IPS-18c (cell line): ENCODE data around the gene HAPSTR1.
"Not testable (repeated sequence)": the region's sequence is repeated elsewhere in the genome, so short reads cannot be mapped to it uniquely, and the experiment has no call there.

Source experiments
- H3K4me3 ChIP-seq: 2 replicates; pipeline ENCODE4 v1.7.0; 2013; ENCODE audit warnings: low read depth, mild to moderate bottlenecking, low read length, moderate library complexity; ENCODE audit not compliant: insufficient read depth
- H3K9me3 ChIP-seq: one replicate; pipeline ENCODE4 v1.6.1; 2013; ENCODE audit warnings: mild to moderate bottlenecking, low read length, moderate library complexity; ENCODE audit not compliant: control insufficient read depth, insufficient read depth

The HAPSTR1 gene, protein sequence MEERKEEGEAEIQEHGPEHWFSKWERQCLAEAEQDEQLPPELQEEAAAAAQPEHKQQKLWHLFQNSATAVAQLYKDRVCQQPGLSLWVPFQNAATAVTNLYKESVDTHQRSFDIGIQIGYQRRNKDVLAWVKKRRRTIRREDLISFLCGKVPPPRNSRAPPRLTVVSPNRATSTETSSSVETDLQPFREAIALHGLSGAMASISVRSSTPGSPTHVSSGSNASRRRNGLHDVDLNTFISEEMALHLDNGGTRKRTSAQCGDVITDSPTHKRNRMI

DNA sequence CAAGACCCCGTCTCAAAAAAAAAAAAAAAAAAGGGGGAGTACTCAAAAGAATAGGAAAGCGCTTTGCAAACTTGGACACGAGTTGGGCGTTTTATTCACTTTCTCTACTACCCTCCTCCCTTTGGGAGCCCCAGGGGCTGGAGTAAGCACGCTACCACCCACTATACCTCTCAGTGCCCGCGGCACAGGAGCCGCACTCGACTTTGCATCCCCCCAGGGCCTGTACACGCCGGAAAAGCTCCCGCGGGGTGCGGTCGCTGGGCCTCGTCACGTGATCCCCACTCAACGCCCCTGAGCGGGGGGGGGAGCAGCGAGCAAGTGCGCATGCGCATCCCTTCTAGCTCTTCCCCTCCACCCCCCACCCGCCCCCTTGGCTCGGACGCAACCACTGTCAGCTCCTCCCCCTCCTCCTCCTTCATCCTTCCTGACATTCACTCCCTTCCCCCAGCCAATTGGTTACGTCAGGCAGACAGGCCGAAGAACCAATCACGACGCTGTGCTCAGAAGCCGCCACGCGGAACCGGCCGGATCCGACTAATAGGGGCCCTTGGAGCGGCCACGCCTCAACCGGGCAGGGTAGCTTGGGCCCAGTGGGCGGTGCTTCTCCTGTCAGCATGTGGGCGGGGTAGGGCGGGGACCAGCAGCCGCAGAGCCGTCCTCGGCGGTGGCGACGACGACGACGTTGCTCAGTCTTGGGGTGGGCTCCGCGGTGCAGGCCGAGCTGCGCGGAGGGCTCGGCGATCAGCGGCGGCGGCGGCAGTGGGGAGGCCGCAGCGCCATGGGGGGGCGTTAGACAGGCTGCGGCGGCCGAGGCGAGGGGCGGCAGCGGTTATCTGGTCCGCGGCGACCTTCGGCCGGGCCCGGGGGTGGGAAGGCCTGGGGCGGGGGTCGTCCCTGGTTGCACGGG, at the start of gene HAPSTR1:
TSS of gene HAPSTR1 (plus strand) at position 685 of the 907 bp plus-strand sequence. CDS start 401 bp downstream, outside the sequence.
- Histone ChIP-seq H3K4me3 (peak within 1 kb of the TSS; percentile 90), H3K9me3 (peaks cover 2% of the 10 kb centered on the region)

DNA sequence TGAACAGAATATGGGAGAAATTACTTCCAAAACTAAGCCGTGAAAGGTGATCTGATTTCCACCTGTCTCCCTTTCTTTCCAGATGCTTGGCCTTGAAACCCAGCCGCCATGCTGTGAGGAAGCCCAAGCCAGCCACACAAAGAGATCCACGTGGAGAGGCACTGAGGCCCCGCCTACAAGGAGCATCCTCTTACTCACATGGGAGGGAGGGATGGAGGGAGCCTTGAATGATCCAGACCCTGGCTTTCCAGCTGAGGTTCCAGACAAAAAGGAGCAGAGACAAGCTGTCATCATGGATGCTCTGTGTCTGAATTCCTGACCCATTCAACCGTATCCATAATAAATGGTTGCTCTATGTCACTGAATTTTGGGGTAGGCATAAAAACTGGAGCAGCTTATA, 48.9 kb upstream of the HAPSTR1 start:
- no peaks in the 10 kb centered on the region for H3K9me3 ChIP-seq
- H3K4me3 ChIP-seq = no peak overlapping the region

DNA sequence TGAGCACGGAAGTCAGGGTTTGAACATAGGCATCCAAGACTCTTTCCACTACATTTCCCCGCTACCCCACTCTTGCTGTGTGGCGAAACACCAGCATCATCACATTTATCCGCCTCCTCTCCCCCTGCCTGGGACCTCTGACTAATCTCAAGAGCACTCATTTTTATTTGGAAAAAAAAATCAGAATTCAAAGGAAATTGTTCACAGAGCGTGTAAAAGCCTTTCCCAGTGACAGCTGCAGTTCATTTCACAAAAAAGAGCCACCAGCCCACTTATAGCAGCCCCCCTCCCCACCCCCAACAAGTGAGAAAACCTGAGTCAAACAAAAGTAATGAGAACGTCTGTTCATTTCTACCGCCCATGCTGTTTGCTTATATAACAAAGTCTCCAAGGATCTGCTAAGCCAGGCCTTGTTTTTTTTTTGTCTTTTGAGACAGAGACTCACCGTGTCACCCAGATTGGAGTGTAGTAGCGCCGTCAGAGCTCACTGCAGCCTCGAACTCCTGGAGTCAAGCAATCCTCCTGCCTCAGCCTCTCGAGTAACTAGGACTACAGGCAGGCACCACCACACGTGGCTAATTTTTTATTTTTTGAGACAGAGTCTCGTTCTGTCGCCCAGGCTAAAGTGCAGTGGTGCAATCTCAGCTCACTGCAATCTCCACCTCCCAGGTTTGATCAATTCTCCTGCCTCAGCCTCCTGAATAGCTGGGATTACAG, 48.3 kb upstream of the HAPSTR1 start:
- no peaks in the 10 kb centered on the region for H3K9me3 ChIP-seq
- H3K4me3 ChIP-seq = no peak overlapping the region

DNA sequence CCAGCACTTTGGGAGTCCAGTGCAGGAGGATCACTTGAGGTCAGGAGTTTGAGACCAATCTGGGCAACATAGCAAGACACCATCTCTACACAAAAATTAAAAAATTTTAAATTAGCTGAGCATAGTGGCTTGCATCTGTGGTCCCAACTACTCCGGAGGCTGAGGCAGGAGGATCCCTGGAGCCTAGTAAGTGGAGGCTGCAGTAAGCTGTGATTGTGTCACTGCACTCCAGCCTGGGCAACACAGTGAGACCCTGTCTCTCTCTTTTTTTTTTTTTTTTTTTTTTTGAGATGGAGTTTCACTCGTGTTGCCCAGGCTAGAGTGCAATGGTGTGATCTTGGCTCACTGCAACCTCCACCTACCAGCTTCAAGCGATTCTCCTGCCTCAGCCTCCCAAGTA, 45.9 kb upstream of the HAPSTR1 start:
- H3K9me3 ChIP-seq, H3K4me3 ChIP-seq: not testable (repeated sequence)

DNA sequence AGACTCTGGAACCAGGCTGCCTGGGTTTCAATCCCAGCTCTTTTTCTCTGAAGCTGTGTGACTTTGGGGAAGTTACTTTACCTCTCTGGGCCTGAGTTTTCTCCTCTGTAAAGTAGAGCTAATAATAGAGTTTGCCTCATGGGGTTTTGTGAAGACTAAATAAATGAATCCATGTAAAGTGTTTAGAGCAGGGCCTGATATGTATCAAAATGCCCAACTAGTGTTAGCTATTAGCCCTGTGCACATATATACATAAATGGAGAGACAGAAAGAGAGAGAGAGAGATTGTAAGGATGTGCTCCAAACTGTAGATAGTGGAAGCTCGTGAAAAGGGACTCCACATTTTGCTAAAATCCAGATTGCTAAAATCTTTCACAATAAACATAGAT, 44.8 kb upstream of the HAPSTR1 start:
- Histone ChIP-seq H3K4me3 (no peak overlapping the region), H3K9me3 (no peaks in the 10 kb centered on the region)

DNA sequence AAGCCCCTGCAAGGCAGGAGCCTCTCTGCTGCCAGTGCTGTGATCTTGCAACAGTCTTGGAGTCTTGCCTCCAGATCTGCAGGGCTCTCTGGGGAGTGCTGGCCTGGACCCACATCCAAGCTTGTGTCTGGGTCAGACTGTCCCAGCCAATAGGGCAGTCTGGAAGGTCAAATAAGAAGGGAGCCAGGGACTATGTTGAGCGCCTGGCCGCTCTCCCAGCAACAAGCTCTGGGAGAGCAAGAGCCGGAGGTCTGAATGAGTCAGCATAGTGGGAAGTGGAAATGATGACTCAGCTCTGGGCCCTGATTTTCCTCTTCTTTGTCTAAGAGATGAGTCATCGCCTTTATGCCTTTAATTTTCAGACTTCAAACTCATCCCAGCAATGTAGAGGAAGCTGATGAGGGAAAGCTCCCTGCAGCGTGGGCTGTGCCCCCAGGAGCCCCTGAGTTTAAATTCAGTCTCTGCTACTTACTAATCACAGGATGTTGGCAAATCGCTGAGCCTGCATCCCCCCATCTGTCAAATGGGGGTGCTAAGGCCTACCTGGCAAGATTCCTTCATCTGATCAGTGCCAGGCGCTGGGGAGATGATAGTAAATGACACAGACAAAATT, 43.6 kb upstream of the HAPSTR1 start:
- Histone ChIP-seq H3K9me3 (no peaks in the 10 kb centered on the region), H3K4me3 (no peak overlapping the region)

DNA sequence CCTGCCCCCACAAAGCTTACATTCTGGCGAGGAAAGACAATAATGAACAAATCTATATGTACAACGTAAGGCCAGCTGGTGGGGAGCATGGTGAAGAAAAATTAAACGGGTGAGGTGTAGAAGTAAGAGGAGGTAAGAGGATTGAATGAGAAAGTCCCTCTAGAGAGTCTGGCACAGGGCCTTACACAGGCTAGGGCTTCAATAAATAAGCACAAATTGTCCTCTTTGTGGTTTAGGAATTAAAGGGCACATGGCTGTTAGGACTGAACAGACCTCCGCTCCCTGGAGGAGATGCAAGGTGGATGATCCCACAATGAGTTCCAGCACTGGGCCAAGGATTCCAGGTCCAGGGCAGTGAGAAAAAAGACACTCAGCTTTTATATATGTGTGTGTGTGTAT, 43.1 kb upstream of the HAPSTR1 start:
- Histone ChIP-seq H3K4me3 (no peak overlapping the region), H3K9me3 (no peaks in the 10 kb centered on the region)

DNA sequence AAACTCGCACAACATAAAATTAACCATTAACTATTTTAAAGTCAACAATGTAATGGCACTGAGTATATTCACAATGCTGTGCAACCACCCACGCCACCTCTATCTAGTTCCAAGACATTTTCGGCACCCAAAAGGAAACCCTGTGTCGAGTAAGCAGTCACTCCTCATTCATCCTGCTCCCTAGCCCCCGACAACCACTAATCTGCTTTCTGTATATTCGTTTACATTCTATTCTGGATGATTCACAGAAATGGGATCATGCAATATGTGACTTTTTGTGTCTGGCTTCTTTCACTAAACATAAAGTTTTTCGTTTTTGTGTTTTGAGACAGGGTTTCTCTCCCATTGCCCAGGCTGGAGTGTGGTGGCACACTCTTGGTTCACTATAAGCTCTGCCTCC, 42.2 kb upstream of the HAPSTR1 start:
- Histone ChIP-seq H3K9me3 (no peaks in the 10 kb centered on the region), H3K4me3 (no peak overlapping the region)

DNA sequence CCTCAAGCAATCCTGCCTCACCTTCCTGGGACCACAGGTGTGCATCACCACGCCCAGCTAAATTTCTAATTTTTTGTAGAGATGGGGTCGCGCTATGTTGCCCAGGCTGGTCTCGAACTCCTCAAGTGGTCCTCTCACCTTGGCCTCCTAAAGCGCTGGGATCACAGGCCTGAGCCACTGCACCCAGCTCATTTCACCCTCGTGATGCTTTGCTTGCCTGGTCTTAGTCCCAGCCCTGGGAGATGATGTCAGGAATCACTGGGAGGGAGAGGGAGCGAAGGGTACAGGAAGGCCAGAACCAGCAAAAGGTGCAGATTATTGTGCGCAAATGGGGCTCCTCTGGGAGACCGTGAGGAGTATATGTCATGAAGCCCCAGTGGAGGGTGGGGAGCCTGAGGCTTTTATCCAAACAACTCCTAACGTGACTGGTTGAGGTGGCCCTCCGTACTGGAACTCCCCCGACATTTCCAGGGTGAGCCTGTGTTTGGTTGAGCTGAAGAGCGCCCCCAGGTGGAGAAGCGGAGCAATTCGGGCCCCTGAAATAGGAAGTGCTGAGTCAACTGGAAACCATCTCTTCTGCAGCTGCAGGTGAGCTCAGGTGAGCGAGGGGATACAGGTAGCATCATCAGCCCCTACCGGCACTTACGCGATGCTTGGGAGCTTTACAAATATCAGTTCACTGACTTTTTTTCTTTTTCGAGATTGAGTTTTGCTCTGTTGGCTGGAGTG, 41.2 kb upstream of the HAPSTR1 start:
- no peaks in the 10 kb centered on the region for H3K9me3 ChIP-seq
- no peak overlapping the region for H3K4me3 ChIP-seq

DNA sequence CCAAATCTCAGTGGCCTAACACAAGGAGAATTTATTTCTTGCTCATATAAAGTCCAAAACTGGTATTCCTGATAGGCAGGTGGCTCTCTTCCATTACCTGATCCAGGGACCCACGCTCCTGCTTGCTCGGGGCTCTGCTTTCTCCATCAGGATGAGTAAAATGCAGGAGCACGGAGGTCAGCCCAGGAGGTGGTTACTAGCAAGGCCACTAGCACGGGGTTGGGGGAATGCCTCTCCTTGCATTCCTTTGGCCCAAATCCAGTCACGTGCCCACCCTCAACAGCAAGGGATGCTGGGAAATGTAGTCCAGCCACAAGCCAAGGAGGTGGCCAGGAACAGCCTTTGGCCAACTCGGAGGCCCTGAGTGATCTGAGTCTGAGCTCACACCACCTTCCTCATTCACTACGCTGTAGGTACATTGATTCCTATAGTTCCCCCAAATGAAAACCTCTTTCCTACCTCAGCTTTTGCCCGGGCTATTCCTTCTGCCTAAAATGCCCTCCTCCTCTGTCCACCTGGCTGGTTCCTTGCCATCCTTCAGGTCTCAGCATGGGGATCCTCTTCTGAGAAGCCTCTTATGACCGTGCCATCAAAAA, 38.3 kb upstream of the HAPSTR1 start:
- H3K9me3 ChIP-seq = no peaks in the 10 kb centered on the region
- peak overlapping the region; percentile 38; the same call in 1 of the 2 replicates for H3K4me3 ChIP-seq

DNA sequence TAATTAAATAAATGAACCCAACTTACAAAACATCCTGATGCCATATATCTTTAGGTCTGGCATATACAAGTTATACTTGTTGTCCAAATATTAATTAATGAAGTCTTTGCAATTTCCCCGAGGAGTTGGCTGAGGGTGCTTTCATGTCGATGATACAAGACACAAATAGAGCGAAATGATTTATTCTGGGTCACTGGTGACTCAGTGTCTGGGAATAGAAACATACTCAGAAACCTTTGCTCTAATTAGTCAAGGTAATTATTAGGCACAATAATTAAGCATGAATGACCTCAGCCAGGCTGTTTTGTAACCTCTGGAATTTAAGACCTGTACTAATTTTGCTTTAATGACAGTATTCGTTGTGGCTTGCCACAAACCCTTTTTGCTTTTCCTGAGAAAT, 37.0 kb upstream of the HAPSTR1 start:
- H3K9me3 ChIP-seq = no peaks in the 10 kb centered on the region
- H3K4me3 ChIP-seq = no peak overlapping the region

DNA sequence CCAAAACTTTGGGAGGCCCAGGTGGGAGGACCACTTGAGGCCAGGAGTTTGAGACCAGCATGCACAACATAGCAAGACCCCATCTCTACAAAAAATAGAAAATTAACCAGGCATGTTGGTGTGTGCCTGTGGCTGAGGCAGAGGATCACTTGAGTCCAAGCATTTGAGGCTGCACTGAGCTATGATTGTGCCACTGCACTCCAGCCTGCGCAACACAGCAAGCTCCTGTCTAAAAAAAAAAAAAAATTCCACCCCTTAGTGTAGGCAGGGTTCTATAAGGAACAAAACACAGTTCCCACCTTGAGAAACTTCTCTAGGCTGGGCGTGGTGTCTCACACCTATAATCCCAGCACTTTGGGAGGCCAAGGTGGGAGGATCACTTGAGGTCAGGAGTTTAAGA, 36.3 kb upstream of the HAPSTR1 start:
- Histone ChIP-seq H3K4me3 (no peak overlapping the region), H3K9me3 (no peaks in the 10 kb centered on the region)

DNA sequence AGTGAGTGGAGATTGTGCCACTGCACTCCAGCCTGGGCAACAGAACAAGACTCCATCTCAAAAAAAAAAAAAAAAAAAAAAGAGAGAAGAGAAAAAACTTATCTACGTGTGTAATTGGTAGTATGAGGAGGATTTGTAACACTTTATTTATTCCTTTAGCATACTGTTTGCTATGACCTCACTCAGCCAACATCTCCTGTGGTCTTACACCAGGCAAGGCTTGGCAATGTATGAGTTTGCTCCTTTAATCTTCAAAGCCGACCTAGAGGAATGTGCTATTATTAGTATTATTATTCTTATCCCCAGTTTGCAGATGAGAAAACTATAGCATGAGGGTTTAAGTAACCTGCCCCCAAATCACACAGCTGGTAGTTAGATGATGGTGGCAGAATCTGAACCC, 35.8 kb upstream of the HAPSTR1 start:
- Histone ChIP-seq H3K4me3 (no peak overlapping the region), H3K9me3 (no peaks in the 10 kb centered on the region)

DNA sequence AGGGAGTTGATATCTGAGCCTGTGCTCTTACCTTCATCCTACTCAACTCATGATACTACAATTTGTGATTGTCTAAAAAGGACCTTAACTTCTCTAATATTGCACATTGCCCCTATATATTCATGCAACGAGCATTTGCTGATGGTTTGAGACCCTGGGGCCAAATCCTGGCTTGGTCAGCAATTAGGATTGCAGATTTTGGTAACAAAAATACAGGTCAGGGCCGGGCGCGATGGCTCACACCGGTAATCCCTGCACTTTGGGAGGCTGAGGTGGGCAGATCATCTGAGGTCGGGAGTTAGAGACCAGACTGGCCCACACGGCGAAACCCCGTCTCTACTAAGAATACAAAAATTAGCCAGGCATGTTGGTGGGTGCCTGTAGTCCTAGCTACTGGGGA, 35.4 kb upstream of the HAPSTR1 start:
- H3K9me3 ChIP-seq = no peaks in the 10 kb centered on the region
- H3K4me3 ChIP-seq = no peak overlapping the region

DNA sequence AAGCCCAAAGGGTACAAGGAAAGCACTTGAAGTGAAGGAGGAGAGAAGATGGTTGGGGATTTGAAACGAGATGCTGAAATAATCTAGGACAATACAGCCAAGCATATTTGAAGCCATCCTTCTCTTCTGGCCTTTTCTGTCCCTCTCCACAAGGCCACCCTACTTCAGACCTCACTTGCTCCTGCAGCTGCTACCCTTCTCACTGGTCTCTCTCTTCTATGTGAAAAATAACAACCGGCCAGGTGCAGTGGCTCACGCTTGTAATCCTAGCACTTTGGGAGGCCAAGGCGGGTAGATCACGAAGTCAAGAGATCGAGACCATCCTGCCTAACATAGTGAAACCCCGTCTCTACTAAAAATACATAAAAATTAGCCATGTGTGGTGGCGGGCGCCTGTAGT, 33.2 kb upstream of the HAPSTR1 start:
- no peak overlapping the region for H3K4me3 ChIP-seq
- no peaks in the 10 kb centered on the region for H3K9me3 ChIP-seq

DNA sequence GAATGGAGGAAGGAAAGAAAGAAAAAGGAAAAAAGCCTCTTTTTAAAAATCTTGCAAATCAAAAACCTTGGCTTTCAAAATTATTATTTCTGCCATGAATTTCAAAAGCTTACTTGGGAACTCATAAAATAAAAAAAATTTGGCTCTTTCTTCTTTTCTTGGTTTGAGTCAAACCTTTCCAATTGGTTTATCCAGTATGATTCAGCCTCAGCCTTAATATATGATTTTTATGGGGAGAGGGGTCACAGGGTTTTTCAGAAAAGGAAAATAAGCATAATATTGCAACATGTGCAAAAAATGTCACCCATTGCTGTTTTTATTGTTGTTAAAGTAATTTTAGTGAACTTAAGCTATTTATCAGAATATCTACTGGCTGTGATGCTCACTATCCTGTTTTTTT, 31.2 kb upstream of the HAPSTR1 start:
- H3K9me3 ChIP-seq = no peaks in the 10 kb centered on the region
- no peak overlapping the region for H3K4me3 ChIP-seq
